ENCODE data around the gene WWOX.

The WWOX gene

GRCh38 chr16:78900044-78900811 is 800.8 kb downstream of the WWOX start:
- no peak for DNase-seq (ENCODE audit: low read depth in 3 of 3)

DNA sequence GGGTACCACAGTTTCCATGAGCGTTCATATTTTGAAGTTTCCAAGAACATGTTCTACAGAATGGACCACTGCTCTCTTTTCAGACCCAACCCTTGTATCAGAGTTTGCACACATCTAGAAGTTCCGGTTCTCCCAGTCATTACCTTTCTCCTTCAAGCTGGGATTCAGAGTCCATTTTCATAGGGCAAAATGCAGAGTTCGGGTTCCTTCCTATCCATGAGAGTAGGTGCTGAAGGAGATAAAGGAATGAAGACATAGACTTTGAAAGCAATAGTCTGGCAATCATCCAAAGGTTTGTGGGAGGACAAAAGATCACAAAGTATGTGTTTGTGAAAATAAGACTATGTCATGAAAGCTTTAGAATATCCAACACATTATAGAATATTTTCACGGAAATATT is 801.5 kb downstream of the WWOX start:
- no peak for DNase-seq (ENCODE audit: low read depth in 3 of 3)

- DNase-seq (ENCODE audit: low read depth in 3 of 3) = no peak
Measured at GRCh38 chr16:78902321-78902720, 802.9 kb downstream of the WWOX start.

DNA sequence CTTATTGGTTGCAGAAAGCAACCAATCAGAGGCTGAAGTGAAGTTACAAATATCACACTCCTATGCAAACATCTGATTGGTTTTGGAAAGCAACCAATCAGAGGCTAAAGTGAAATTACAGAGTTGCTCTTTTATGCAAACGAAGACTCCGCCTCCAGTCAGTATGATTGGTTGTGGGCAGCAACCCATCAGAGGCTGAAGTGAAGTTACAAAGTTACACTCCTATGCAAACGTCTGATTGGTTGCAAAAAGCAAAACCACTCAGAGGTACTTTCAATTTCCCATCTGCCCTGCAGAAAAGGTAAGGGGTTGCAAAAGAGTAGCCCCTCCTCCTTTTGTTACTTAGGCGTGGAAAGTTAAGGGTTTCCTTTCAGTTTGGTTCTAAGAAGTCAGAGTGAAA is 803.8 kb downstream of the WWOX start:
- no peak for DNase-seq (ENCODE audit: low read depth in 3 of 3)

DNA sequence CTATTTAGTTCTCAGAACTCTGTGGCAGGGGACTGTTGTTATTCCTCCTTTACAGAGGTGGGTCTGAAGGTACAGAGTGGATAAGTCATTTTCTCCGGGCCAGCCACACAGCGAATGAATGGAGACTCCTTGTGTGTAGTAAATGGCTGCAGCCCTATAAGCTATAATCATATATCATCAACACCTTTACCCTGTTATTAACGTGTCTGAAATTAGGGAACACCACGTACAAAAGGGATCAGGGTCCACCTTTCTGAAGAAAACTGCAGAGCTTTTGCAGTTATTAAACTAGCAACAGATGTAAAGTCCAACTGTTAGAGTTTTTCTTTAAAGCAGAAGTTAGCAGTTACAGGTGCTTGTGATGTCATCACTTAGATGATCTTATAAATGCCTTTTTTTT is 804.4 kb downstream of the WWOX start:
- no peak for DNase-seq (ENCODE audit: low read depth in 3 of 3)

- DNase-seq (ENCODE audit: low read depth in 3 of 3) = no peak
Measured at GRCh38 chr16:78906135-78906534, 806.7 kb downstream of the WWOX start.

DNA sequence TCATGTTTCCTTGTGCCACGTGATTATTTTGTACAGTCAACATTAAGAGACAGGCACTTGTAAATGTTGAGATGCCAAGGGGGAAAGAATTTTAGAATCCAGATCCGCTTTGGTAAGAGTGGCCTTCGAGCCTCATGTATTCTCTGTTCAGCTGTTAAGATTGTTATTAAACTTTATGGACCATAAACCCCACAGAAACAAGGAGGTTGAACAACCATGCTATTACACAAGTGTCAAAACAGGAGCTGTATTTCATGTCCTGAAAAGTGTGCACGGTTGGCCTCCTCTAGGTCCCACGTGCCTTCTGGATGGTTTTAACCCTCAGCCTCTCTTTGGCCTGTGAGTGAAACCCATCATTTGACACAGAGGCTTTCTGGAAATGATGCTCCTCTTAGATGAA is 809.8 kb downstream of the WWOX start:
- no peak for DNase-seq (ENCODE audit: low read depth in 3 of 3)

- no peak for DNase-seq (ENCODE audit: low read depth in 3 of 3)
Measured at GRCh38 chr16:78915811-78916345, 816.4 kb downstream of the WWOX start.

DNA sequence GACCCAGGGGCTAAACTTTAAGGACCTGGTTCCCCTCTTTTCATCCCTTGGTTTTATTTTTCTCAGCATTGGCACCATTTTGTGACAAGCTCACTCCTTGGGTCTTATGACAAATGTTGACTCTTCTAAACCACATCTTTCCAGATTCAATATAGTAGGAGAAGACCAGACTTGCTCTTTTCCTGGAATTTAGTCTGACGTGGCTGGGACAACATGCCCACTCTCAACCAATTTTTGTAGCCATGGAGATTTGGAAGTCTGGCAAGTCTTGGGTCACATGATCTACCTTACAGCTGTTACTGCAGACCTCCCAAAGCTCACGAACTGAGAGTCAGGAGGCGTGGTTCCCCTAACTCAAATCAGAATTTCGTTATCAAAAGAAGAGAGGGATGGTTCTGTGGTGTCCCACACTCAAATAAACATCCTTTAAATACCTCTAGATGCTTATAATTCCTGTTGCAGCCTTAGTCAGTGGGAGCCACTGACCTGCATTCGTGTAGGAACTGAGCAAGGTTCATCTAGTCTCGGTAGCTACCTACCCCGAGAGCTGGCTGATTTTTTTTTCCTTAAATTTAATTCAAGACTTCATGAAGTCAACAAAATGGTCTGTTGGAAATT is 817.6 kb downstream of the WWOX start:
- DNase-seq (ENCODE audit: low read depth in 3 of 3) = no peak

GRCh38 chr16:78918805-78919305 is 819.4 kb downstream of the WWOX start:
- no peak for DNase-seq (ENCODE audit: low read depth in 3 of 3)

GRCh38 chr16:78919852-78920251 is 820.4 kb downstream of the WWOX start:
- DNase-seq (ENCODE audit: low read depth in 3 of 3) = no peak

- DNase-seq (ENCODE audit: low read depth in 3 of 3) = no peak
Measured at GRCh38 chr16:78920621-78921020, 821.2 kb downstream of the WWOX start.

DNA sequence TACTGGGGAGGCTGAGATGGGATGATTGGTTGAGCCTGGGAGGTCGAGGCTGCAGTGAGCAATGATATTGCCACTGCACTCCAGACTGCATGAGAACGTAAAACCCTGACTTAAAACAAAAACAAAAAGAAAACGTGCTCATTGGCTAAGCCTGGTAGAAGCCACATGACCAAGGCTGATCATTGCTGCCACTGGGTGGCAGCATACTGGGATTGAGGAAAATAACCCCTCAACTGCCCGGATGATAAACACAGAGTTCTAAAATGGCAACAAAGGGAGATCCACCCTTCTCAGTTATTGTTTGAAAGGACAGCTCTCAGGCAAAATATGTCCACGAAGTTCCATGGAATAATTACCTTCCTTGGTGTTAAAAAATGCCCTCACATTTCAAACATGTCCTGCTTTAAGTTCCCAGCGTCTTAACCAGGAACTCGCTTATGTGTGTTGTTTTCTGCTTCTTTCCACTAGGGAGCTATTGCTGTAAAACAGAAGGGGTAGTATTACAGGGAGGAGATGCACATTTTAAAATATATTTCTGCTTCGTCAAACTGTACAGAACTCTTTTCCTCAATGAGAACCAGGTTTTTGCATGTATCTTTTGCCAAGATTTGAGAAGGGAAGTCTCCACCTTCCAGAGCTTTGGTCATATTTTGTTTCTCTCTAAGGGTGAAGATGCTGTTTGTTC is 825.8 kb downstream of the WWOX start:
- DNase-seq (ENCODE audit: low read depth in 3 of 3) = peak in 2 of 3 experiments; percentile 22 to 24

- DNase-seq (ENCODE audit: low read depth in 3 of 3) = no peak
Measured at GRCh38 chr16:78926723-78927210, 827.3 kb downstream of the WWOX start.

GRCh38 chr16:78927766-78928165 is 828.3 kb downstream of the WWOX start:
- DNase-seq (ENCODE audit: low read depth in 3 of 3) = no peak

DNA sequence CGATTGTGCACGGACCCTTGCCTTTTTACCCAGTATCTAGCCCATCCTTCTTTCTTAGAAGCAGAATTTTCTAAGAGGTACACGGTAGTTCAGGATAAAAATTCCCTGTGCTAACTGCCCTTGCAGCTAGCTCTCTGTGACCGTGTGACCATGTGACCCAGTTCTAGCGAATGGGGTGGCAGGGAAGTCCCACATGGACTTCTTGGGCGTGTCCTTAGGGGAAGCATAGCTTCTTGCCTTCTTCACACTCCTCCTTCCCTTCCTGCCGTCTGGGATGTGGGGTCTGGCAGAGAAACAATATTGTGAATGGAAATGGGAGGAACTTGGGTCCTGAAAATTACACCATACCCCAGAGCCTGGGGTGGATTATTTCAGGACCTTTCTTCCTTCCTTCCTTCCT is 830.4 kb downstream of the WWOX start:
- no peak for DNase-seq (ENCODE audit: low read depth in 3 of 3)

- no peak for DNase-seq (ENCODE audit: low read depth in 3 of 3)
Measured at GRCh38 chr16:78930561-78930960, 831.1 kb downstream of the WWOX start.

GRCh38 chr16:78931267-78931666 is 831.8 kb downstream of the WWOX start:
- no peak for DNase-seq (ENCODE audit: low read depth in 3 of 3)

DNA sequence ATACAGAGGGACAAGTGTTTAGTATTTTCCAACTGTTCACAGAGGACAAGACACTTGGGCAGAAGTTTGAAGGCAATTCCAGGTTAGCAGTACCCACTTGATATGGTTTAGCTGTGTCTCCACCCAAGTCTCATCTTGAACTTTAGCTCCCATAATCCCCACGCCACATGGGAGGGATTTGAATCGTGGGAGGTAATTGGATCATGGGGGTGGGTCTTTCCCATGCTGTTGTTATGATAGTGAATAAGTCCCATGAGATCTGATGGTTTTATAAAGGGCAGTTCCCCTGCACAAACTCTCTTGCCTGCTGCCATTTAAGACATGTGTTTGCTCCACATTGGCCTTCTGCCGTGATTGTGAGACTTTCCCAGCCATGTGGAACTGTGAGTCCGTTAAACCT is 832.2 kb downstream of the WWOX start:
- no peak for DNase-seq (ENCODE audit: low read depth in 3 of 3)

GRCh38 chr16:78932355-78932943 is 833.0 kb downstream of the WWOX start:
- no peak for DNase-seq (ENCODE audit: low read depth in 3 of 3)

DNA sequence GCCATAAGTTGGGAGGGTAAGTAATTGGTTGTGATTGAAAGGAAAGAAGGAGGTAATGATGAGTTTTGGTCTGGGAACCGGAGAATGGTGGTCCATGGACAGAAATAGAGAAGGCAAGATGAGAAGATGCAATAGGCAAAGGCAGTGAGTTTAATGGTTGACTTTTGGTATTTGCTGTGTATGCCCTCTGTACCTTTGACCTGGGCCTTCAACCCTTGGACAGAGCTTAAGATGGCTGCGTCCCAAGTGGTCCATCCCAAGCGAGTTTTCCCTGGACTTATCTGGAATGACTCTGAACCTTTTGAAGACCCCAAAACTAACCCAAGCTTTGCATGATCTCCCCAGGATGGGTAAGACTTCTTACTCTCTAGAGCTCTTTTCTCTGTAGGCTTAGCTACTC is 836.6 kb downstream of the WWOX start:
- DNase-seq (ENCODE audit: low read depth in 3 of 3) = no peak

DNA sequence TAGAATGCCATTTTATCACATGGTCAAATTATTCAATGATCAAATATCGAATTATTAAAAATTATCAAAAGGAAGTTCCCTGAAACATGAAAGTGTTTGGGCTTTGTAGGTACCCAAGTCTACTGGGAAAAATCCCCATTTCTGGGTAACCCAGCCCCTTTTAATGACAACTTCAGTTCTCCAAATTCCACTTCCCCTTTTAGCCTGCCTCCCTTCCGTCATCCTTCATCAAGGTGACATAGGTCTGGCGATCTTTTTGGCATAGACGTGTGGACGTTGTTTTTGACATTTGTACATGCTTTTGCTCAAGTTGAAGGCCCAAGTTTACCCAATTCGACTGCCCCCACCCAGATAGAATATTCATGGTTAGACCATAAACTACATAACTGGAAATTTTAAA is 840.1 kb downstream of the WWOX start:
- DNase-seq (ENCODE audit: low read depth in 3 of 3) = no peak
